SU-DHL-6 (cell line): ENCODE results near the gene HMGCLL1.

Source experiments
- H2AFZ ChIP-seq: fragments of 200-600 bp; sonication (generic); 2 replicates; pipeline ENCODE4 v1.6.1; 2014; ENCODE audit warnings: low read depth, mild to moderate bottlenecking, moderate library complexity, mixed read lengths, antibody characterized with exemption, low read length; ENCODE audit not compliant: severe bottlenecking
- H3F3A ChIP-seq: fragments of 200-600 bp; shearing (Covaris generic); 2 replicates; pipeline ENCODE4 v1.6.0; 2016; ENCODE audit warnings: antibody characterized with exemption, mild to moderate bottlenecking; ENCODE audit not compliant: insufficient read depth
- H3K27ac ChIP-seq: fragments of 200-600 bp; sonication (generic); 2 replicates; pipeline ENCODE4 v1.5.1; 2016; ENCODE audit warnings: low read depth, mild to moderate bottlenecking, low read length, moderate library complexity, mixed read lengths
- H3K27me3 ChIP-seq: fragments of 200-600 bp; sonication (generic), shearing (Covaris generic); 2 replicates; pipeline ENCODE4 v1.6.0; 2014; ENCODE audit warnings: mild to moderate bottlenecking, low read length
- H3K36me3 ChIP-seq: fragments of 200-600 bp; sonication (generic); 2 replicates; pipeline ENCODE4 v1.6.1; 2014; ENCODE audit warnings: mild to moderate bottlenecking, low read length, mixed read lengths
- H3K4me2 ChIP-seq: fragments of 300-600, 200-600 bp; shearing (Covaris generic), sonication (generic); 2 replicates; pipeline ENCODE4 v1.6.0; 2014; ENCODE audit warnings: low read length, low read depth, mild to moderate bottlenecking; ENCODE audit not compliant: poor library complexity, severe bottlenecking
- H3K4me3 ChIP-seq: fragments of 200-600 bp; sonication (generic); 2 replicates; pipeline ENCODE4 v1.5.1; 2014; ENCODE audit warnings: antibody characterized with exemption, low read length, mild to moderate bottlenecking, mixed read lengths; ENCODE audit not compliant: insufficient read depth, poor library complexity, severe bottlenecking
- H3K79me2 ChIP-seq: fragments of 200-600 bp; sonication (generic); 2 replicates; pipeline ENCODE4 v1.6.1; 2014; ENCODE audit warnings: mild to moderate bottlenecking, low read length, moderate library complexity; ENCODE audit not compliant: insufficient read depth
- H3K9ac ChIP-seq: fragments of 200-600 bp; sonication (generic); 2 replicates; pipeline ENCODE4 v1.7.0; 2014; ENCODE audit warnings: mild to moderate bottlenecking, low read length
- H3K9me2 ChIP-seq: fragments of 200-600 bp; sonication (generic); replicated peaks from 2 replicates; pipeline ENCODE4 v1.6.1; 2014; ENCODE audit warnings: low read length; ENCODE audit not compliant: insufficient read depth
- H3K9me3 ChIP-seq: fragments of 200-600 bp; sonication (generic); 2 replicates; pipeline ENCODE4 v1.6.1; 2014; ENCODE audit warnings: low read length, mixed read lengths; ENCODE audit not compliant: insufficient read depth
- H4K20me1 ChIP-seq: fragments of 200-600 bp; sonication (generic); 2 replicates; pipeline ENCODE4 v1.6.1; 2014; ENCODE audit warnings: low read depth, mild to moderate bottlenecking, antibody characterized with exemption, low read length, moderate library complexity, mixed read lengths
- EZH2phosphoT487 ChIP-seq: fragments of 200-600 bp; sonication (generic), shearing (Covaris generic); conservative IDR thresholded peaks from 2 replicates; pipeline ENCODE4 v1.6.1; 2018; ENCODE audit warnings: mild to moderate bottlenecking, antibody characterized with exemption, low read length, moderate library complexity, mixed read lengths
- TF ChIP-seq, protein P1 (sequence below): fragments of 200-600 bp; sonication (generic); IDR thresholded peaks from one replicate; pipeline ENCODE4 v1.5.1; 2017; ENCODE audit warnings: antibody characterized with exemption, mild to moderate bottlenecking, low read length, moderate library complexity; ENCODE audit not compliant: insufficient read depth, poor library complexity, severe bottlenecking

The HMGCLL1 gene

DNA sequence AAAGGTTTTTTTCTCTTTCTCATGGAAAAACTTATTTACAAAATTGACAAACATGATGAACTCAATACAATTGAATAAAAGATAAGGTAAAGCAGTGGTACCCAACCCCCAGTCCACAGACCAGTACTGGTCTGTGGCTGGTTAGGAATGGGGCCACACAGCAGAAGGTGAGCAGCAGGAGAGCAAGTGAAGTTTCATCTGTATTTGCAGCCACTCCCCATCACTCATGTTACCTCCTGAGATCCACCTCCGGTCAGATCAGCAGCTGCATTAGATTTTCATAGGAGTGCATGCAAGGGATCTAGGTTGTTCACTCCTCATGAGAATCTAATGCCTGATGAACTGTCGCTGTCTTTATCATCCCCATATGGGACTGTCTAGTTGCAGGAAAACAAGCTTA, 47.5 kb downstream of the HMGCLL1 start:
- no peak overlapping the region for H2AFZ ChIP-seq
- no peaks in the 10 kb centered on the region for H3F3A ChIP-seq
- no peaks in the 10 kb centered on the region for H4K20me1 ChIP-seq
- H3K9me2 ChIP-seq = no peaks in the 10 kb centered on the region
- H3K4me2 ChIP-seq = no peak overlapping the region
- no peaks in the 10 kb centered on the region for H3K27me3 ChIP-seq
- no peak overlapping the region for H3K27ac ChIP-seq
- H3K9me3 ChIP-seq = no peaks in the 10 kb centered on the region
- no peaks in the 10 kb centered on the region for H3K79me2 ChIP-seq
- no peaks in the 10 kb centered on the region for H3K36me3 ChIP-seq
- H3K4me3 ChIP-seq = no peak overlapping the region
- no peak for TF ChIP-seq EZH2phosphoT487
- TF ChIP-seq, protein P1, sequence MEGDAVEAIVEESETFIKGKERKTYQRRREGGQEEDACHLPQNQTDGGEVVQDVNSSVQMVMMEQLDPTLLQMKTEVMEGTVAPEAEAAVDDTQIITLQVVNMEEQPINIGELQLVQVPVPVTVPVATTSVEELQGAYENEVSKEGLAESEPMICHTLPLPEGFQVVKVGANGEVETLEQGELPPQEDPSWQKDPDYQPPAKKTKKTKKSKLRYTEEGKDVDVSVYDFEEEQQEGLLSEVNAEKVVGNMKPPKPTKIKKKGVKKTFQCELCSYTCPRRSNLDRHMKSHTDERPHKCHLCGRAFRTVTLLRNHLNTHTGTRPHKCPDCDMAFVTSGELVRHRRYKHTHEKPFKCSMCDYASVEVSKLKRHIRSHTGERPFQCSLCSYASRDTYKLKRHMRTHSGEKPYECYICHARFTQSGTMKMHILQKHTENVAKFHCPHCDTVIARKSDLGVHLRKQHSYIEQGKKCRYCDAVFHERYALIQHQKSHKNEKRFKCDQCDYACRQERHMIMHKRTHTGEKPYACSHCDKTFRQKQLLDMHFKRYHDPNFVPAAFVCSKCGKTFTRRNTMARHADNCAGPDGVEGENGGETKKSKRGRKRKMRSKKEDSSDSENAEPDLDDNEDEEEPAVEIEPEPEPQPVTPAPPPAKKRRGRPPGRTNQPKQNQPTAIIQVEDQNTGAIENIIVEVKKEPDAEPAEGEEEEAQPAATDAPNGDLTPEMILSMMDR = no peak
- no peak overlapping the region for H3K9ac ChIP-seq

DNA sequence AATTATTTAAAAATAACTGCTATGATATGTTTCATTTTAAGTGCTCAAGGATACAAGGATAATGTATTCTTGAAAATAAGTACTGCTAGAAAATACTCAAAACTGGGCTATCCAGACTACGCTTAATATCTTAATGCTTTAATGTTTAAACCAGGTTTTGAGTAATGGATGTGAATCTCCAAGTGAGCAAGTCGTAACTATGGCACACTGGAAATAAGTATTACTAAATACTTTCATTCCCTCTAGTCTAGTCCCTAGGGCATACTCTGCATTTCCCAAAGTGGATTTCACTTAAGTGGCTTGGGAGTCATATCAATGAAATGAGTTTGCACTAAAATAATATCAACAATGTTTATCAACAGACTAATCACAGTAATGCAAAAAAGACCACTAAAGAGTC, 48.1 kb downstream of the HMGCLL1 start:
- H3K9me2 ChIP-seq = no peaks in the 10 kb centered on the region
- TF ChIP-seq EZH2phosphoT487 = no peak
- TF ChIP-seq, protein P1 = no peak

DNA sequence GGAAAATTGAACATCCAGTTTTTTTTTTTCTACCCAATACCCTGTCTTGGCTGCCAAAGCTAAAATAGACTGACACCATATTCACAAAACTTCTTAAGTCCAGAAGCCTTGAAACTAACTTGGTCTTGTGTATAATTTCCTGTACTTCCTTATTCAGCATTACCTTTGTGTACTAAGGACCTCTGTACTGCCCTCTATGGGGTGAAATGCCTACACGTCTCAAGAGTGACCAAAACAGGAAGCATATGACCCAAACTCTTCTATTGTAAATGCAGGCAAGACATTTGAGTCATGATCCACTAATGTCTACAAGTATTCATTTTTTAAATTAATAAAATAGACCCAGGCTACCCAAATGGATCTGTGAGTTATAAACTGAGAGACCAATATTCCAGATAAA, 50.4 kb downstream of the HMGCLL1 start:
- no peaks in the 10 kb centered on the region for H3K9me3 ChIP-seq
- TF ChIP-seq, protein P1 = peak; percentile 53
- no peak for TF ChIP-seq EZH2phosphoT487
- no peak overlapping the region for H3K9ac ChIP-seq
- no peak overlapping the region for H3K4me2 ChIP-seq
- no peaks in the 10 kb centered on the region for H3K9me2 ChIP-seq
- no peak overlapping the region for H3K4me3 ChIP-seq
- no peaks in the 10 kb centered on the region for H3F3A ChIP-seq
- H3K36me3 ChIP-seq = no peaks in the 10 kb centered on the region
- no peaks in the 10 kb centered on the region for H3K79me2 ChIP-seq
- no peaks in the 10 kb centered on the region for H4K20me1 ChIP-seq
- no peak overlapping the region for H3K27ac ChIP-seq
- no peak overlapping the region for H2AFZ ChIP-seq
- no peaks in the 10 kb centered on the region for H3K27me3 ChIP-seq

More for the DNA sequence above, 48.1 kb downstream of the HMGCLL1 start:
- H3K79me2 ChIP-seq = no peaks in the 10 kb centered on the region
- H3K4me2 ChIP-seq = no peak overlapping the region
- no peaks in the 10 kb centered on the region for H4K20me1 ChIP-seq
- no peaks in the 10 kb centered on the region for H3K9me3 ChIP-seq
- H3K27ac ChIP-seq = no peak overlapping the region
- no peak overlapping the region for H2AFZ ChIP-seq
- H3K36me3 ChIP-seq = no peaks in the 10 kb centered on the region
- H3K9ac ChIP-seq = no peak overlapping the region
- no peak overlapping the region for H3K4me3 ChIP-seq
- no peaks in the 10 kb centered on the region for H3K27me3 ChIP-seq
- H3F3A ChIP-seq = no peaks in the 10 kb centered on the region
